ENCODE data around the gene ITPRID1.

Gene ITPRID1

GRCh38 chr7:31665546-31665945 lies 151.7 kb downstream of the ITPRID1 start:
- Histone ChIP-seq H4K20me1 (ENCODE audit: low read depth, low read length) (no peaks in the 10 kb centered on the region), H3K27me3 (ENCODE audit: low read length) (no peaks in the 10 kb centered on the region), H3K9ac (ENCODE audit: low read length) (no peak overlapping the region), H2AFZ (ENCODE audit: low read depth, low read length, severe bottlenecking) (no peak overlapping the region), H3K79me2 (ENCODE audit: insufficient read depth, low read length) (no peaks in the 10 kb centered on the region), H3F3A (ENCODE audit: insufficient read depth) (no peaks in the 10 kb centered on the region), H3K36me3 (ENCODE audit: low read length) (no peaks in the 10 kb centered on the region), H3K9me2 (replicated peaks; ENCODE audit: insufficient read depth, low read length) (no peaks in the 10 kb centered on the region), H3K9me3 (ENCODE audit: insufficient read depth, low read length) (no peaks in the 10 kb centered on the region), H3K27ac (ENCODE audit: low read depth, low read length) (no peak overlapping the region), H3K4me2 (ENCODE audit: low read depth, low read length, poor library complexity, severe bottlenecking) (no peak overlapping the region), H3K4me3 (ENCODE audit: insufficient read depth, low read length, poor library complexity, severe bottlenecking) (no peak overlapping the region)
- TF ChIP-seq, protein P1, sequence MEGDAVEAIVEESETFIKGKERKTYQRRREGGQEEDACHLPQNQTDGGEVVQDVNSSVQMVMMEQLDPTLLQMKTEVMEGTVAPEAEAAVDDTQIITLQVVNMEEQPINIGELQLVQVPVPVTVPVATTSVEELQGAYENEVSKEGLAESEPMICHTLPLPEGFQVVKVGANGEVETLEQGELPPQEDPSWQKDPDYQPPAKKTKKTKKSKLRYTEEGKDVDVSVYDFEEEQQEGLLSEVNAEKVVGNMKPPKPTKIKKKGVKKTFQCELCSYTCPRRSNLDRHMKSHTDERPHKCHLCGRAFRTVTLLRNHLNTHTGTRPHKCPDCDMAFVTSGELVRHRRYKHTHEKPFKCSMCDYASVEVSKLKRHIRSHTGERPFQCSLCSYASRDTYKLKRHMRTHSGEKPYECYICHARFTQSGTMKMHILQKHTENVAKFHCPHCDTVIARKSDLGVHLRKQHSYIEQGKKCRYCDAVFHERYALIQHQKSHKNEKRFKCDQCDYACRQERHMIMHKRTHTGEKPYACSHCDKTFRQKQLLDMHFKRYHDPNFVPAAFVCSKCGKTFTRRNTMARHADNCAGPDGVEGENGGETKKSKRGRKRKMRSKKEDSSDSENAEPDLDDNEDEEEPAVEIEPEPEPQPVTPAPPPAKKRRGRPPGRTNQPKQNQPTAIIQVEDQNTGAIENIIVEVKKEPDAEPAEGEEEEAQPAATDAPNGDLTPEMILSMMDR (IDR thresholded peaks at IDR 0.05; ENCODE audit: insufficient read depth, low read length, poor library complexity, severe bottlenecking) = no peak
- no peak for TF ChIP-seq EZH2phosphoT487 (conservative IDR thresholded peaks at IDR 0.05; ENCODE audit: low read length)

- H3F3A ChIP-seq (ENCODE audit: insufficient read depth) = no peaks in the 10 kb centered on the region
- H2AFZ ChIP-seq (ENCODE audit: low read depth, low read length, severe bottlenecking) = no peak overlapping the region
- H4K20me1 ChIP-seq (ENCODE audit: low read depth, low read length) = no peaks in the 10 kb centered on the region
- no peaks in the 10 kb centered on the region; the same call in 1 of the 2 replicates for H3K9me3 ChIP-seq (ENCODE audit: insufficient read depth, low read length)
- no peak overlapping the region for H3K4me3 ChIP-seq (ENCODE audit: insufficient read depth, low read length, poor library complexity, severe bottlenecking)
- no peaks in the 10 kb centered on the region for H3K79me2 ChIP-seq (ENCODE audit: insufficient read depth, low read length)
- no peaks in the 10 kb centered on the region for H3K27me3 ChIP-seq (ENCODE audit: low read length)
- H3K27ac ChIP-seq (ENCODE audit: low read depth, low read length) = no peak overlapping the region
- no peaks in the 10 kb centered on the region for H3K36me3 ChIP-seq (ENCODE audit: low read length)
- TF ChIP-seq, protein P1 (IDR thresholded peaks at IDR 0.05; ENCODE audit: insufficient read depth, low read length, poor library complexity, severe bottlenecking) = no peak
- TF ChIP-seq EZH2phosphoT487 (conservative IDR thresholded peaks at IDR 0.05; ENCODE audit: low read length) = no peak
- H3K9me2 ChIP-seq (replicated peaks; ENCODE audit: insufficient read depth, low read length) = no peaks in the 10 kb centered on the region
- no peak overlapping the region for H3K4me2 ChIP-seq (ENCODE audit: low read depth, low read length, poor library complexity, severe bottlenecking)
- H3K9ac ChIP-seq (ENCODE audit: low read length) = no peak overlapping the region
Observed at GRCh38 chr7:31669461-31669860, 155.6 kb downstream of the ITPRID1 start.

GRCh38 chr7:31679574-31680305 lies 165.8 kb downstream of the ITPRID1 start:
- no peaks in the 10 kb centered on the region for H3K79me2 ChIP-seq (ENCODE audit: insufficient read depth, low read length)
- no peak overlapping the region for H2AFZ ChIP-seq (ENCODE audit: low read depth, low read length, severe bottlenecking)
- no peaks in the 10 kb centered on the region for H3K9me2 ChIP-seq (replicated peaks; ENCODE audit: insufficient read depth, low read length)
- no peaks in the 10 kb centered on the region for H3K9me3 ChIP-seq (ENCODE audit: insufficient read depth, low read length)
- H4K20me1 ChIP-seq (ENCODE audit: low read depth, low read length) = no peaks in the 10 kb centered on the region
- H3F3A ChIP-seq (ENCODE audit: insufficient read depth) = no peaks in the 10 kb centered on the region
- no peak overlapping the region for H3K9ac ChIP-seq (ENCODE audit: low read length)
- H3K4me2 ChIP-seq (ENCODE audit: low read depth, low read length, poor library complexity, severe bottlenecking) = no peak overlapping the region
- no peak for TF ChIP-seq EZH2phosphoT487 (conservative IDR thresholded peaks at IDR 0.05; ENCODE audit: low read length)
- TF ChIP-seq, protein P1 (IDR thresholded peaks at IDR 0.05; ENCODE audit: insufficient read depth, low read length, poor library complexity, severe bottlenecking) = no peak
- H3K27ac ChIP-seq (ENCODE audit: low read depth, low read length) = no peak overlapping the region
- H3K36me3 ChIP-seq (ENCODE audit: low read length) = no peaks in the 10 kb centered on the region
- no peaks in the 10 kb centered on the region for H3K27me3 ChIP-seq (ENCODE audit: low read length)
- H3K4me3 ChIP-seq (ENCODE audit: insufficient read depth, low read length, poor library complexity, severe bottlenecking) = no peak overlapping the region
